Fibroblast of gingiva (primary cell): ENCODE measurements around the gene LRRC66.

ENCODE experiments used
- DNase-seq: peaks from one replicate; pipeline ENCODE4 v3.0.0-alpha.2; 2011; ENCODE audit warnings: low read depth

Gene LRRC66

GRCh38 chr4:52019936-52020657, at the start of gene LRRC66:
Gene LRRC66 (minus strand): TSS chr4:52020363. CDS start chr4:52017613, 2,750 bp downstream.
- no peak for DNase-seq

GRCh38 chr4:52069571-52069970, 49.4 kb upstream of the LRRC66 start:
- DNase-seq = peak; percentile 76

GRCh38 chr4:52059372-52059771, 39.2 kb upstream of the LRRC66 start:
- peak; percentile 78 for DNase-seq

GRCh38 chr4:52058275-52058674, 38.1 kb upstream of the LRRC66 start:
- no peak for DNase-seq

GRCh38 chr4:52057196-52057595, 37.0 kb upstream of the LRRC66 start:
- DNase-seq = peak; percentile 54

GRCh38 chr4:52054254-52054653, 34.1 kb upstream of the LRRC66 start:
- DNase-seq = no peak

GRCh38 chr4:52052475-52052780, 32.3 kb upstream of the LRRC66 start:
- DNase-seq = peak; percentile 7

- peak; percentile 91 for DNase-seq
Observed at GRCh38 chr4:52051615-52052474, 31.7 kb upstream of the LRRC66 start.

- peak; percentile 47 for DNase-seq
Observed at GRCh38 chr4:52051213-52051614, 31.1 kb upstream of the LRRC66 start, which contains the start of gene SPATA18. Gene SPATA18 (plus strand): TSS chr4:52051304. CDS start chr4:52051705, 401 bp downstream.

- no peak for DNase-seq
Observed at GRCh38 chr4:52049266-52049665, 29.1 kb upstream of the LRRC66 start.

GRCh38 chr4:52045028-52045427, 24.9 kb upstream of the LRRC66 start:
- DNase-seq = no peak

GRCh38 chr4:52038103-52038912, 18.1 kb upstream of the LRRC66 start, which contains the start of gene SGCB:
Gene SGCB (minus strand): TSS chr4:52038299. CDS start chr4:52038259, 40 bp downstream.
- DNase-seq = peak; percentile 50

- peak; percentile 44 for DNase-seq
Observed at GRCh38 chr4:52037689-52038102, 17.5 kb upstream of the LRRC66 start.

GRCh38 chr4:52036886-52037530, 16.8 kb upstream of the LRRC66 start:
- DNase-seq = peak; percentile 40

- DNase-seq = no peak
Observed at GRCh38 chr4:52035190-52035589, 15.0 kb upstream of the LRRC66 start.

- no peak for DNase-seq
Observed at GRCh38 chr4:52032005-52032404, 11.8 kb upstream of the LRRC66 start.

GRCh38 chr4:52028970-52029369, 8.8 kb upstream of the LRRC66 start:
- DNase-seq = peak; percentile 62

GRCh38 chr4:52017814-52018213, 2.3 kb downstream of the LRRC66 start:
- no peak for DNase-seq

GRCh38 chr4:52016981-52017380, 3.2 kb downstream of the LRRC66 start:
- no peak for DNase-seq

- DNase-seq = peak; percentile 6
Observed at GRCh38 chr4:52015366-52015765, 4.8 kb downstream of the LRRC66 start.

GRCh38 chr4:52014903-52015302, 5.3 kb downstream of the LRRC66 start:
- DNase-seq = no peak

- DNase-seq = no peak
Observed at GRCh38 chr4:52012651-52013050, 7.5 kb downstream of the LRRC66 start.
